SK-N-SH (cell line): ENCODE results near the gene CLCN5.

Experiments
- EP300 ChIP-seq, 2 experiments: IDR thresholded peaks; 2 replicates each; pipeline versions ENCODE4 v1.4.0 to v1.6.1; 2012; ENCODE audit warnings: borderline replicate concordance in 1 of 2, low read depth in 1 of 2, low read length in 1 of 2
- FOXJ3 ChIP-seq: sonication (generic); formaldehyde crosslinking; IDR thresholded peaks from 2 replicates; pipeline ENCODE4 v1.5.1; 2020; ENCODE audit warnings: mild to moderate bottlenecking, missing genetic modification reagents
- JUND ChIP-seq: IDR thresholded peaks from 2 replicates; pipeline ENCODE4 v1.4.0; 2012
- MXI1 ChIP-seq: IDR thresholded peaks from 2 replicates; pipeline ENCODE4 v1.6.1; 2012; ENCODE audit warnings: mild to moderate bottlenecking, low read depth, low read length, improper control_type of control experiment
- POLR2AphosphoS5 ChIP-seq: IDR thresholded peaks from 2 replicates; pipeline ENCODE4 v1.6.1; 2012; ENCODE audit warnings: low read depth, low read length
- RFX5 ChIP-seq: IDR thresholded peaks from 2 replicates; pipeline ENCODE4 v1.6.1; 2012; ENCODE audit warnings: mild to moderate bottlenecking, improper control_type of control experiment, low read length
- TEAD4 ChIP-seq: IDR thresholded peaks from 2 replicates; pipeline ENCODE4 v1.4.0; 2012; ENCODE audit warnings: mild to moderate bottlenecking, borderline replicate concordance; ENCODE audit not compliant: insufficient read depth
- TF ChIP-seq, protein P1 (sequence below): fragments of 200-600 bp; sonication (generic); IDR thresholded peaks from 2 replicates; pipeline ENCODE4 v1.6.1; 2017; ENCODE audit warnings: antibody characterized with exemption, mild to moderate bottlenecking, moderate library complexity
- TF ChIP-seq, protein P2 (sequence below): IDR thresholded peaks from 2 replicates; pipeline ENCODE4; 2012

DNA sequence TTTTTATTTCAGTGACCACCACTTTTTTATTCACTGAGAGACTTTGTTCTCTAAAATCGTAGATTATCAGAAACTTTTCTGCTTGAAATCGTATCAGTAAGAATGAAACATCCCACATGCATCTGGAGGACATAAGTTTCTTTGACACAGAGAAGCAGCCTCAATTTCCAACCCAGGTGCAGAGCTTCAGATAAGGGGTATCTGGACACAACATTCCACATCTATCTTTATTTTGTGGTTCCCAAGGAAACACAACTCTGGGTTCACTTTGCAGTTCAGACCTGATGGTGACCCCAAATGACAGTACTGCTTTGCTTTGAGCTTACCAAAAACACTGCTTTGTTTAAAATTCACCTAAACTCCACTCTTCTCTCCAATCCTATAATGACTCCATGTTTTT, 1.3 kb upstream of the CLCN5 start:
- TF ChIP-seq, protein P1, sequence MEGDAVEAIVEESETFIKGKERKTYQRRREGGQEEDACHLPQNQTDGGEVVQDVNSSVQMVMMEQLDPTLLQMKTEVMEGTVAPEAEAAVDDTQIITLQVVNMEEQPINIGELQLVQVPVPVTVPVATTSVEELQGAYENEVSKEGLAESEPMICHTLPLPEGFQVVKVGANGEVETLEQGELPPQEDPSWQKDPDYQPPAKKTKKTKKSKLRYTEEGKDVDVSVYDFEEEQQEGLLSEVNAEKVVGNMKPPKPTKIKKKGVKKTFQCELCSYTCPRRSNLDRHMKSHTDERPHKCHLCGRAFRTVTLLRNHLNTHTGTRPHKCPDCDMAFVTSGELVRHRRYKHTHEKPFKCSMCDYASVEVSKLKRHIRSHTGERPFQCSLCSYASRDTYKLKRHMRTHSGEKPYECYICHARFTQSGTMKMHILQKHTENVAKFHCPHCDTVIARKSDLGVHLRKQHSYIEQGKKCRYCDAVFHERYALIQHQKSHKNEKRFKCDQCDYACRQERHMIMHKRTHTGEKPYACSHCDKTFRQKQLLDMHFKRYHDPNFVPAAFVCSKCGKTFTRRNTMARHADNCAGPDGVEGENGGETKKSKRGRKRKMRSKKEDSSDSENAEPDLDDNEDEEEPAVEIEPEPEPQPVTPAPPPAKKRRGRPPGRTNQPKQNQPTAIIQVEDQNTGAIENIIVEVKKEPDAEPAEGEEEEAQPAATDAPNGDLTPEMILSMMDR: no peak
- TF ChIP-seq POLR2AphosphoS5 (no peak), RFX5 (no peak), MXI1 (no peak), JUND (no peak), TEAD4 (no peak), EP300 (IDR thresholded peaks at IDR 0.05; ENCODE audit: borderline replicate concordance in 1 of 2, low read depth in 1 of 2, low read length in 1 of 2) (no peak), FOXJ3 (CRISPR knock-in tag) (no peak)
- TF ChIP-seq, protein P2, sequence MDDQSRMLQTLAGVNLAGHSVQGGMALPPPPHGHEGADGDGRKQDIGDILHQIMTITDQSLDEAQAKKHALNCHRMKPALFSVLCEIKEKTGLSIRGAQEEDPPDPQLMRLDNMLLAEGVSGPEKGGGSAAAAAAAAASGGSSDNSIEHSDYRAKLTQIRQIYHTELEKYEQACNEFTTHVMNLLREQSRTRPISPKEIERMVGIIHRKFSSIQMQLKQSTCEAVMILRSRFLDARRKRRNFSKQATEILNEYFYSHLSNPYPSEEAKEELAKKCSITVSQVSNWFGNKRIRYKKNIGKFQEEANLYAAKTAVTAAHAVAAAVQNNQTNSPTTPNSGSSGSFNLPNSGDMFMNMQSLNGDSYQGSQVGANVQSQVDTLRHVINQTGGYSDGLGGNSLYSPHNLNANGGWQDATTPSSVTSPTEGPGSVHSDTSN: no peak
